HL-60 (cell line): Measurements from ENCODE around the gene GRB10.

Experiments used
- DNase-seq, 2 experiments: peaks; one replicate each; pipeline ENCODE4 v3.0.0-alpha.2; 2010 to 2020; ENCODE audit warnings: low read depth in 1 of 2, low spot score in 1 of 2
- H3K27ac ChIP-seq: fragments of 250-450 bp; sonication (Bioruptor Pico); replicated peaks from 2 replicates; pipeline ENCODE4 v1.5.1; 2020; ENCODE audit warnings: mild to moderate bottlenecking, moderate library complexity
- H3K27me3 ChIP-seq: fragments of 250-450 bp; sonication (Bioruptor Pico); 2 replicates; pipeline ENCODE4 v1.5.1; 2021; ENCODE audit warnings: mild to moderate bottlenecking, moderate library complexity; ENCODE audit not compliant: insufficient read depth, poor library complexity, severe bottlenecking
- H3K4me3 ChIP-seq: replicated peaks from 2 replicates; pipeline ENCODE4 v1.5.1; 2011; ENCODE audit warnings: mild to moderate bottlenecking, control low read depth, low read length; ENCODE audit not compliant: insufficient read depth
- CTCF ChIP-seq: IDR thresholded peaks from one replicate; pipeline ENCODE4 v1.5.1; 2011; ENCODE audit warnings: low read length, control low read depth, inconsistent platforms; ENCODE audit not compliant: insufficient read depth
- GABPA ChIP-seq: IDR thresholded peaks from 2 replicates; pipeline ENCODE4 v1.6.1; 2012; ENCODE audit warnings: low read depth
- POLR2AphosphoS5 ChIP-seq: IDR thresholded peaks from 2 replicates; pipeline ENCODE4 v1.6.1; 2012; ENCODE audit warnings: low read depth
- REST ChIP-seq: IDR thresholded peaks from 2 replicates; pipeline ENCODE4 v1.6.1; 2012; ENCODE audit warnings: low read depth; ENCODE audit not compliant: insufficient replicate concordance
- SPI1 ChIP-seq: IDR thresholded peaks from 2 replicates; pipeline ENCODE4 v1.6.1; 2012; ENCODE audit warnings: low read depth, mild to moderate bottlenecking, borderline replicate concordance

Gene GRB10

GRCh38 chr7:50762337-50762736 lies 20.4 kb downstream of the GRB10 start:
- no peak overlapping the region for H3K4me3 ChIP-seq
- DNase-seq: no peak
- no peaks in the 10 kb centered on the region for H3K27me3 ChIP-seq
- H3K27ac ChIP-seq: no peak overlapping the region
- TF ChIP-seq CTCF (no peak), REST (no peak), SPI1 (no peak), GABPA (no peak), POLR2AphosphoS5 (no peak)

- Histone ChIP-seq H3K27me3 (no peaks in the 10 kb centered on the region), H3K27ac (no peak overlapping the region), H3K4me3 (no peak overlapping the region)
- peak in 1 of 2 experiments; percentile 26 for DNase-seq
- TF ChIP-seq POLR2AphosphoS5 (no peak), CTCF (no peak), SPI1 (0 out of 2 replicates have a peak, but pooled peaks have one; percentile 10)
Measured at GRCh38 chr7:50761713-50762112, 21.0 kb downstream of the GRB10 start.

- no peaks in the 10 kb centered on the region for H3K27me3 ChIP-seq
- H3K4me3 ChIP-seq: no peak overlapping the region
- DNase-seq: no peak
- no peak for TF ChIP-seq GABPA
- TF ChIP-seq POLR2AphosphoS5: no peak
- TF ChIP-seq SPI1: no peak
- TF ChIP-seq CTCF: no peak
- no peak for TF ChIP-seq REST
- H3K27ac ChIP-seq: no peak overlapping the region
Measured at GRCh38 chr7:50757703-50758390, 24.8 kb downstream of the GRB10 start.

- Histone ChIP-seq H3K27ac (no peak overlapping the region), H3K27me3 (no peaks in the 10 kb centered on the region), H3K4me3 (no peak overlapping the region)
- no peak for DNase-seq
- no peak for TF ChIP-seq SPI1
- TF ChIP-seq GABPA: no peak
- TF ChIP-seq CTCF: no peak
- TF ChIP-seq POLR2AphosphoS5: no peak
- no peak for TF ChIP-seq REST
Measured at GRCh38 chr7:50756180-50756579, 26.5 kb downstream of the GRB10 start.
